IMR-90 (cell line): ENCODE measurements around the gene DCUN1D4.

Experiments
- ELK1 ChIP-seq: fragments of 150-350 bp; IDR thresholded peaks from 2 replicates; pipeline ENCODE4 v1.6.1; 2016; ENCODE audit warnings: low read depth, mild to moderate bottlenecking, low read length, moderate library complexity, borderline replicate concordance
- FOS ChIP-seq: fragments of 150-350 bp; IDR thresholded peaks from 2 replicates; pipeline ENCODE4 v1.6.1; 2016; ENCODE audit warnings: low read depth, low read length
- POLR2A ChIP-seq: IDR thresholded peaks from 2 replicates; pipeline ENCODE4 v1.6.1; 2012; ENCODE audit warnings: mild to moderate bottlenecking, low read depth, low read length
- TF ChIP-seq, protein P1 (sequence below): conservative IDR thresholded peaks from 2 replicates; pipeline ENCODE4 v1.5.1; 2012; ENCODE audit warnings: mild to moderate bottlenecking, low read depth, low read length, improper control_type of control experiment

DNA sequence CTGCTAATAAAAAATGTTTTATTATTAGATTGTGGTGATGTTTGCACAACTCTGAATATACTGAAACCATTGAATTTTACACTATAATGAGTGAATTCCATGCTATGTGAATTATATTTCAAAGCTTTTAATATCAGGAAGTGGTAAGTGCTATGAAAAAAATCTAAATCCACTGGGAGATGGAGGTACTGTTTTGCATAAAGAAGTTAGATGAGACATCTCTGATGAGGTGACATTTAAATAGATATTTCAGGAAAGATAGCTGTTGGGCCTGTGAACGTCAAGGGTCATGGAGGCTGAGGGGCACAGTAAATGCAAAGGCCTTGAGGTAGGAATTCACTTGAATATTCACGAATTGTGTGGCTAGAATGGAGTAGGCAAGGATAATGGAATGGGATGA lies 12.3 kb downstream of the DCUN1D4 start:
- TF ChIP-seq, protein P1, sequence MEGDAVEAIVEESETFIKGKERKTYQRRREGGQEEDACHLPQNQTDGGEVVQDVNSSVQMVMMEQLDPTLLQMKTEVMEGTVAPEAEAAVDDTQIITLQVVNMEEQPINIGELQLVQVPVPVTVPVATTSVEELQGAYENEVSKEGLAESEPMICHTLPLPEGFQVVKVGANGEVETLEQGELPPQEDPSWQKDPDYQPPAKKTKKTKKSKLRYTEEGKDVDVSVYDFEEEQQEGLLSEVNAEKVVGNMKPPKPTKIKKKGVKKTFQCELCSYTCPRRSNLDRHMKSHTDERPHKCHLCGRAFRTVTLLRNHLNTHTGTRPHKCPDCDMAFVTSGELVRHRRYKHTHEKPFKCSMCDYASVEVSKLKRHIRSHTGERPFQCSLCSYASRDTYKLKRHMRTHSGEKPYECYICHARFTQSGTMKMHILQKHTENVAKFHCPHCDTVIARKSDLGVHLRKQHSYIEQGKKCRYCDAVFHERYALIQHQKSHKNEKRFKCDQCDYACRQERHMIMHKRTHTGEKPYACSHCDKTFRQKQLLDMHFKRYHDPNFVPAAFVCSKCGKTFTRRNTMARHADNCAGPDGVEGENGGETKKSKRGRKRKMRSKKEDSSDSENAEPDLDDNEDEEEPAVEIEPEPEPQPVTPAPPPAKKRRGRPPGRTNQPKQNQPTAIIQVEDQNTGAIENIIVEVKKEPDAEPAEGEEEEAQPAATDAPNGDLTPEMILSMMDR = no peak
- TF ChIP-seq ELK1 (no peak), POLR2A (no peak), FOS (no peak)
